ENCODE data around the gene PHTF2. TPM values are rescaled to one million over a fixed set of nuclear protein-coding genes. Genes with fewer than 3 reads are reported as not detected.

Gene PHTF2
- total and polyA plus RNA-seq, 2 of the 4 experiments (the other 2 are of a cell fraction), result 28.3 to 69.9 TPM

- Histone ChIP-seq H2BK15ac (ENCODE audit: low read depth, low read length) (no peak overlapping the region), H3K27me3 (ENCODE audit: control insufficient read depth, insufficient read depth, low read length) (no peaks in the 10 kb centered on the region), H3K36me3 (ENCODE audit: control insufficient read depth, insufficient read depth, low read length) (peaks cover 5% of the 10 kb centered on the region), H2BK20ac (ENCODE audit: low read depth, low read length) (no peak overlapping the region), H4K20me1 (ENCODE audit: insufficient read depth, low read length) (no peaks in the 10 kb centered on the region), H3K56ac (ENCODE audit: extremely low read depth, insufficient read depth, low read length) (no peak overlapping the region), H2BK120ac (ENCODE audit: low read depth, low read length) (no peak overlapping the region), H4K8ac (ENCODE audit: low read depth in 2 of 2, low read length in 2 of 2) (no peak overlapping the region), H3K9me3 (ENCODE audit: control insufficient read depth, insufficient read depth, low read length) (peaks cover 26% of the 10 kb centered on the region), H3K9me1 (ENCODE audit: insufficient read depth, low read length) (no peaks in the 10 kb centered on the region), H3K27ac (ENCODE audit: insufficient read depth, low read length) (no peak overlapping the region), H3K4ac (ENCODE audit: low read depth, low read length) (no peak overlapping the region), H4K5ac (ENCODE audit: low read depth, low read length) (no peak overlapping the region), H2BK5ac (ENCODE audit: low read depth, low read length, poor library complexity, severe bottlenecking) (no peak overlapping the region), H2AK9ac (replicated peaks; ENCODE audit: low read depth, low read length, poor library complexity) (no peak overlapping the region), H3K14ac (replicated peaks; ENCODE audit: low read depth, low read length) (no peak overlapping the region), H3K9ac (ENCODE audit: low read depth, low read length) (no peak overlapping the region), H2AK5ac (ENCODE audit: low read depth, low read length) (no peak overlapping the region), H2AFZ (replicated peaks; ENCODE audit: low read length, poor library complexity) (no peak overlapping the region), H3K79me1 (ENCODE audit: low read depth in 1 of 2, low read length in 2 of 2) (peaks cover 37 to 46% of the 10 kb centered on the region in 2 experiments), H3K4me2 (ENCODE audit: low read depth, low read length) (no peak overlapping the region), H3K4me3 (ENCODE audit: insufficient read depth, low read depth, low read length) (no peak overlapping the region), H3K23ac (ENCODE audit: low read depth, low read length) (no peak overlapping the region), H4K91ac (ENCODE audit: insufficient read depth, low read depth, low read length) (no peak overlapping the region), H3K4me1 (ENCODE audit: control insufficient read depth, insufficient read depth, low read length) (peaks cover 4% of the 10 kb centered on the region; the same call in 1 of the 2 replicates), H3K18ac (ENCODE audit: low read depth, low read length) (no peak overlapping the region)
- CTCF ChIA-PET, result no interaction called here
- in situ Hi-C loops (cut with MboI; ENCODE audit: low sequenced_read_pairs) (no loop called here), dilution Hi-C loops (cut with HindIII; ENCODE audit: low sequenced_read_pairs, unreplicated experiment) (no loop called here), intact Hi-C loops (cut with micrococcal nuclease) (no loop called here)
- ATAC-seq (ENCODE audit: low read depth) (no peak), DNase-seq (no peak)
- POLR2A ChIA-PET (ENCODE audit: unreplicated experiment), result no interaction called here
- no peak for TF ChIP-seq POLR2A (IDR thresholded peaks at IDR 0.05; ENCODE audit: low read depth, low read length)
- TF ChIP-seq NFE2L2 (IDR thresholded peaks at IDR 0.05; ENCODE audit: low read depth, low read length), result no peak
- no peak for TF ChIP-seq RFX5 (IDR thresholded peaks at IDR 0.05; ENCODE audit: low read depth, low read length)
- TF ChIP-seq ELK1 (IDR thresholded peaks at IDR 0.05; ENCODE audit: borderline replicate concordance, low read depth, low read length), result no peak
- TF ChIP-seq SMC3 (IDR thresholded peaks at IDR 0.05; ENCODE audit: low read depth, low read length), result no peak
- BruUV-seq (replicated peaks), result no TSS peak
Observed at GRCh38 chr7:77819021-77819420, 20.4 kb downstream of the PHTF2 start.

All from IMR-90 (cell line).